HG02588 (cell line): Measurements from ENCODE around the gene ARPC1A.
A peak's percentile ranks its signal among the peaks of the same experiment; 100 is the strongest.
"Not testable (repeated sequence)": the region's sequence is repeated elsewhere in the genome, so short reads cannot be mapped to it uniquely, and the experiment has no call there.

Source experiments
- ATAC-seq: cut with Tn5 transposase; IDR thresholded peaks from one replicate; pipeline ENCODE4 v1.9.1; 2021; ENCODE audit warnings: mild to moderate bottlenecking, moderate library complexity; ENCODE audit not compliant: unreplicated experiment

ARPC1A gene

GRCh38 chr7:99368750-99369389 is 43.2 kb downstream of the ARPC1A start:
- ATAC-seq, result no peak

DNA sequence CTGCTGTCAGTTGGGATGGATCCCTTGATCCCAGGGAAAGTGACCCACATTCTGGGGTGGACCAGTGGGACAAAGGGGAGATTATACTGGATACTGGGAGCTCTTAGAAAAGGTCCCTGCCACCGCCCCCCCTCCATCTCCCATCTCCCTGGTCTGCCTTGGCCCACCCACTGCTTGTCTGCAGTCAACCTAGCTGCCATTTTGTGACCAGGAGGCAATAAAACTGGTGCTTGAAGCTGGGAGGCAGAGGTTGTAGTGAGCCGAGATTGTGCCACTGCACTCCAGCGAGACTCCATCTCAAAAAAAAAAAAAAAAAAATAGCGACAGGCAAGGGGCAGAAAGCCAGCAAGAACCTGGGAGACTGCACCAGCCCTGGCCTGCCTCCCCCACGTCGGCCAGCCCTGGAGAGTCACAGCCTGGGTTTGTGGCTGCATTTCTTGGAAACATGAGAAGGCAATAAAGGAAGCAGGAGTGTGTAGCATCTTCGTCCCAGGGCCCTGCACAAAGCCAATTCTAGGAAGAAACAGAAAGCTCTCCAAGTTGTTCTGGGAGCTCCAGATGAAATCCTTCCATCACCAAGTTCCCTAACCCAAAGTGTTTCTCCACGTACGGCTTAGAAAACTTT is 44.2 kb downstream of the ARPC1A start:
- ATAC-seq, result no peak

GRCh38 chr7:99371376-99371920 is 45.8 kb downstream of the ARPC1A start:
- no peak for ATAC-seq

DNA sequence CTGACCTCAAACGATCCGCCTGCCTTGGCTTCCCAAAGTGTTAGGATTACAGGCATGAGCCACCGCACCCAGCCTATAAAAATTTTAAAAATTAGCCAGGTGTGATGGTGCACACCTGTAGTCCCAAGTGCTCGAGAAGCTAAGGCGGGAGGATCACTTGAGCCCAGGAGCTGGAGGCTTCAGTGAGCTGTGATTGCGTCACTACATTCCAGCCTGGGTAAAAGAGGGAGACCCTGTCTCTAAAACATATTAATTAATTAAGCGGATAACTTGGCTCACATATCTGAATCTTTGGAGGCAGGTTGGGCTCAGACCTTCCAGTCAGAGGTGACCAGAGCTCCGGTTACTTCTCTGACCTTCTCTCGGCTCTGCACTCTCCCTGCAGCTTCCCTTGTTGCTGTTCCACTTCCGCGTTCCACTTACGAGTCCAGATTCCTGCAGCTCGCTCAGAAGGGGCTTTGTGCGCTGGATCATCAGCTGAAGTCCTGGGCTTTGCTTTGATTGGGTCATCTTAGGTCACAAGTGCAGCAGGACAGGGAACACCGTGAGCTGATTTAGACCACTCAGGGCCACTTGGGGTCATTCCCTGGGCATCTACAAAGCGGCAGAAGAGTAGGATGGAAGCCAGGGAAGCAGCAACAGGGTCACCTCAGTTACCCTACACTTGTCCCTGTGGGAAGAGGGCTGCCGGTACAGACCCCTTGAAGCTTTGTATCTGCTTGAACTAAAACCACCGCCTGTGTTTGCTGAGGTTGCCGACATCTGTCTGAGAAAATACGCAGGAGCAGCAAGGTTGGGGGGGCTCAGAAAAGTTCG is 46.8 kb downstream of the ARPC1A start:
- no peak for ATAC-seq

DNA sequence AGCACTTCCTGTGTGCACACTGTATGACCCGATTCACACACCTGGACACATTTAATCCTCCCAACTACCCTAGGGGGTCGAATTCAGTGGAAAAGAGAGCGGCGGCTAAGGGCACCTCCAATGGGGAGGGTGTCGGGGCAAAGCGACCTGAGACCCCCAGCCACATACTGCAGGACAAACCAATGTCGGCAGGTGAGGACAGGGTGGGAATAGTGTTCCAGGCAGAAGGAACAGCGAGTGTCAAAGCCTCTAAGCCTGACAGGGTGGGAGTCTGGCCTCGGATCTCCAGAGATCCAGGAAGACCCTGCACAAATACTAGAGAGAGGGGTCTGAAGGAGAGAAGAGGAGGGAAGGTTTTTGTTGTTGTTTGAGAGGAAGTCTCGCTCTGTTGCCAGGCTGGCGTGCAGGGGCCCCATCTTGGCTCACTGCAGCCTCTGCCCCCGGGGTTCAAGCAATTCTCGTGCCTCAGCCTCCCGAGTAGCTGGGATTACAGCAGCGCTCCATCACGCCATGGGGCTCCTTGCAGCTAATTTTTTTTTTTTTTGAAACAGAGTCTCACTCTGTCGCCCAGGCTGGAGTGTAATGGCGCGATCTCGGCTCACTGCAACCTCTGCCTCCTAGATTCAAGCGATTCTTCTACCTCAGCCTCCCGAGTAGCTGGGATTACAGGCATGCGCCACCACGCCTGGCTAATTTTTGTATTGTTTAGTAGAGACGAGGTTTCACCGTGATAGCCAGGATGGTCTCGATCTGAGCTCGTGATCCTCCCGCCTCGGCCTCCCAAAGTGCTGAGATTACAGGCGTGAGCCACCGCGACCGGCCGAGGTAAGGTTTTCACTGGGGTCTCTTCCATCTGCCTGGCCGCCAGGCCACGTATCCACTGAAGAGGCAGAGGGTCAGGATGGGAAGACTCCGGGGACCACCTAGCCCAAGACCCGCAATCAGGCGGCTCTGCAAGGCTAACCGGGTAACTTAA is 47.7 kb downstream of the ARPC1A start:
- ATAC-seq, result no peak

GRCh38 chr7:99374111-99375064 is 48.7 kb downstream of the ARPC1A start, which contains the start of gene ARPC1B:
TSS of gene ARPC1B (plus strand) at chr7:99374730. CDS start at chr7:99385715, 10,985 bp downstream.
- peak; percentile 60 for ATAC-seq

- ATAC-seq, result peak; percentile 47
Observed at GRCh38 chr7:99375070-99375807, 49.5 kb downstream of the ARPC1A start.

DNA sequence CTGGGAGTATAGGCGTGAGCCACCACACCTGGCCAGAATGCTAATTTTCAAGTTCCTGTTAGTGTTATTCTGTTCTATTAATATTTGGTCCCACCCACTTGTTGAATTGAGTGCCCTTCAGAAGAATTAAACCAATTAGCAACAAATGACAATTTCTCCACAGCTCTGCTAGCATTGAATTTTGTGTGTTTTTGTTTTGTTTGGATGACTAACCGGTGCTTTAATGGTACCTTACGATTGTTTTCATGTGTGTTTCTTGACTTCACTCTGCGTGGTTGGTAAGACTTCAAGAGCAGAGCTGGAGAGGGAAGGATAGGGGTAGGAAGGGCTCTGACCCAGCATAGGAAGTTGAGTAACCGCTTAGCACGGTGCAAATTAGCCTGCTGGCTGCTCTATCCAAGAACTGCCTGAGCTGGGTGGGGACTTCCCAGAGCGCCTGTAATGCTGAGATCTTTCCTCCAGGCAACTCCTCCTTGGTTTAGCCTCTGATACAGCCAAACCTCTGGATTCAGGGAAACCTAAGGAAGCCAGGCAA is 53.4 kb downstream of the ARPC1A start:
- ATAC-seq, result no peak

GRCh38 chr7:99379693-99380031 is 54.0 kb downstream of the ARPC1A start:
- not testable (repeated sequence) for ATAC-seq

DNA sequence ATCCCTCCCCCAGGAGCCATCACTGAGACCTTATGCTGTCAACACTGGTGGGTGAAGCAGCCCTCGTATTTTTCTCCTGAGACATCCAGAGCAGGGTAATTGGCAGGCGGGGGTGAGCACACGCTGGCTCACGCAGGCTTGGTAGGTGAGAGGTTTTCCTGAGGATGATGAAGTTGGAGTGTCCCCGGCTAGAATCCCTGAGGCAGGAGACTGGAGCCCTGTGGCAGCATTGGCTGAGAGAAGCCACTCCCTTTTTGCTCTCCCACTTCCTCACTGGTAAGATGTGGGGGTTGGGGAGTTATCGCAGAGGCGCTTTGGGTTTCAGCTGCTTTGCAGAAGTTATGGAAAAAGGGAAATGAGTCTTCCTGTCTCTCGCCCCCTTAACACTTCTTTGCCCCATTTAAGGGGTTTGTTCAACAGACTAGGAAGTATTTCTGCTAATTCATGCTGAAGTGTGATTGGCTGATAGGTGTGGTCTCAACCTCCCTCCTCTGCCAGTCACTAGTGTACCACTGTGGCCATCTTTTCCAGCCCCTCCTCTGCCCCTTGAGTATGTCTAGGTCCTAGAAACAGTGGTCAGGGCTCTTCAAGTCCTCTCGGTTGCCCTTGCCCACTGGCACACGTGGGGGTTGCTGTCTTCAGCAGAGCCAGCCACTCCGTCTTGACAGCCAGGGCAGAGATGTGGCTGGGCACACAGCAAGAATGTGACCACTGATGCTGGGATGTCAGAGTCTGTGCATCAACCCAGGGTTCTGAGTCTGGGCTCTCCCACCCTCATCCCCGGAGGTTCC is 54.5 kb downstream of the ARPC1A start:
- peak; percentile 30 for ATAC-seq

- peak; percentile 85 for ATAC-seq
Observed at GRCh38 chr7:99380823-99381663, 55.3 kb downstream of the ARPC1A start.

GRCh38 chr7:99381664-99382075 is 56.0 kb downstream of the ARPC1A start:
- no peak for ATAC-seq

DNA sequence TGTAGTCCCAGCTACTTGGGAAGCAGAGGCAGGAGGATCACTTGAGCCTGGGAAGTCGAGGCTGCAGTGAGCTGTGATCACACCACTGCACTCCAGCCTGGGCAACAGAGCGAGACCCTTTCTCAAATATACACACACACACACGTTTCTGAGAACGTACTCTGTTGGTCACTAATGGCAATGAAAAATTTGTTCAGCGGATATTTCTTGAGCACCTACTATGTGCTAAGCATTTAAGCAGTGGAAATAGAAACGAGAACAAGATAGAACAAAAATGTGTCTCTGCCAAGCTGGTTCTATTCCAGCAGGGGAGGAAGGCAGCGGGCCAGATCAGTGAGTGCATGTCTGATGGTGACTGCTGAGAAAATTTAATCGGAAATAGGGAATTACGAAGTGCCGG is 57.5 kb downstream of the ARPC1A start:
- no peak for ATAC-seq

GRCh38 chr7:99383791-99384370 is 58.2 kb downstream of the ARPC1A start:
- ATAC-seq, result no peak

DNA sequence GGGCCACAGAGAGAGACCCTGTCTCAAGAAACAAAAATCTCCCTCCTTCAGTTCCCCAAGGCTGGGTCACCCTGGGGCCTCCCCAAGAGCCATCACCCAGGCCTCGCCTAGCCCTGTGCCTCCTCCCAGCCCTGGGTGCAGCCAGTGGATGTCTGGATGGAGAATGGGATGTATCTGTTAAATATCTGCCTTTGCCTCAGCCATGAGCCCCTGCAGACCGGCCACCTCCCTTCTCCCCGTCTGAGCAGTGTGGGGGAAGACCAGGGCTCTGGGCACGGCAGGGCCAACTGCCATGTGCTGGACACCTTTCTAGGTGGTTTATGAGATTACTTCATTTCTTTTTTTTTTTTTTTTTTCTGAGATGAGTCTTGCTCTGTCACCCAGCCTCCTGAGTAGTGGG is 58.8 kb downstream of the ARPC1A start:
- ATAC-seq, result no peak

- no peak for ATAC-seq
Observed at GRCh38 chr7:99385564-99385963, 59.9 kb downstream of the ARPC1A start.
